ENCODE results near the gene LRRFIP1.

GRCh38 chr2:237714690-237715458 is 87.5 kb downstream of the LRRFIP1 start:
- TF ChIP-seq CTCF (IDR thresholded peaks at IDR 0.05) (no peak), POLR2A (IDR thresholded peaks at IDR 0.05) (no peak)

Data from prostate gland (tissue), 2 donors.